ENCODE results near the gene SP3. TPM values are rescaled to one million over a fixed set of nuclear protein-coding genes. Genes with fewer than 3 reads are reported as not detected.

The SP3 gene
- total and polyA plus RNA-seq, 9 of the 15 experiments (the other 6 are each of a cell fraction or from before 2014, with no cell fraction given), result 12.0 to 106 (median 74.9) TPM

- TF ChIP-seq ID3 (CRISPR knock-in tag; IDR thresholded peaks at IDR 0.05), result no peak
- peak; percentile 69; the same call in 1 of the 2 replicates for TF ChIP-seq ID3 (tag; IDR thresholded peaks at IDR 0.05)
- no peak for TF ChIP-seq ATF6 (CRISPR knock-in tag; IDR thresholded peaks at IDR 0.05)
- peak; percentile 93 for TF ChIP-seq GATAD2B (IDR thresholded peaks at IDR 0.05; ENCODE audit: borderline replicate concordance)
- peak; percentile 34; the same call in 1 of the 2 replicates for TF ChIP-seq ZNF668 (CRISPR knock-in tag; IDR thresholded peaks at IDR 0.05)
- peak; percentile 97 for TF ChIP-seq ZNF511 (CRISPR knock-in tag; IDR thresholded peaks at IDR 0.05)
- TF ChIP-seq CREB3L1 (IDR thresholded peaks at IDR 0.05; ENCODE audit: borderline replicate concordance, low read depth), result peak; percentile 56; the same call in 1 of the 2 replicates
- TF ChIP-seq IFI16 (CRISPR knock-in tag; IDR thresholded peaks at IDR 0.05), result no peak
- TF ChIP-seq DNMT1 (IDR thresholded peaks at IDR 0.05), result no peak
- TF ChIP-seq ZNF140 (CRISPR knock-in tag; IDR thresholded peaks at IDR 0.05), result no peak
- TF ChIP-seq RNF2 (IDR thresholded peaks at IDR 0.05), result peak; percentile 11; the same call in 1 of the 2 replicates
- TF ChIP-seq PRMT5 (CRISPR knock-in tag; IDR thresholded peaks at IDR 0.05), result no peak
- no peak for TF ChIP-seq DDX20 (tag; IDR thresholded peaks at IDR 0.05; ENCODE audit: low read depth)
- no peak for TF ChIP-seq SETDB1 (IDR thresholded peaks at IDR 0.05; ENCODE audit: low read length)
- TF ChIP-seq ATF7 (IDR thresholded peaks at IDR 0.05), result peak; percentile 63
- peak; percentile 66 for TF ChIP-seq POLR2H (tag; IDR thresholded peaks at IDR 0.05; ENCODE audit: low read depth)
- peak; percentile 99 for TF ChIP-seq HNRNPK (IDR thresholded peaks at IDR 0.05; ENCODE audit: low read depth, low read length, poor library complexity, severe bottlenecking)
- peak in 1 of 2 experiments; percentile 14; a peak in 1 of 4 replicates for TF ChIP-seq RCOR1 (IDR thresholded peaks at IDR 0.05; ENCODE audit: borderline replicate concordance in 1 of 2, low read depth in 2 of 2, low read length in 2 of 2)
- peak; percentile 96 for TF ChIP-seq MAX (CRISPR knock-in tag; IDR thresholded peaks at IDR 0.05)
- TF ChIP-seq NUFIP1 (IDR thresholded peaks at IDR 0.05; ENCODE audit: partially characterized antibody), result no peak
- no peak for TF ChIP-seq ZNF696 (CRISPR knock-in tag; conservative IDR thresholded peaks at IDR 0.05)
- TF ChIP-seq FOXM1 (IDR thresholded peaks at IDR 0.05; ENCODE audit: low read depth), result no peak
- peak; percentile 89 for TF ChIP-seq FOXM1 (CRISPR knock-in tag; IDR thresholded peaks at IDR 0.05; ENCODE audit: low read depth)
- TF ChIP-seq KLF13 (tag; IDR thresholded peaks at IDR 0.05; ENCODE audit: borderline replicate concordance, low read depth), result peak; percentile 76; the same call in 1 of the 2 replicates
Observed at GRCh38 chr2:173963817-173964564, 1.2 kb downstream of the SP3 start (continued).

Measured in K562 (cell line).